Measurements from ENCODE around the gene ZBED4.

ZBED4 gene

GRCh38 chr22:49810363-49811019 is 43.2 kb upstream of the ZBED4 start:
- peaks cover 6% of the 10 kb centered on the region; the same call in 1 of the 2 replicates for H3K4me1 ChIP-seq (ENCODE audit: control insufficient read depth, low read length)
- H3K27ac ChIP-seq (ENCODE audit: low read depth, low read length) = no peak overlapping the region
- H3K4me3 ChIP-seq (ENCODE audit: low read length) = no peak overlapping the region

GRCh38 chr22:49811020-49811791 is 42.4 kb upstream of the ZBED4 start:
- no peaks in the 10 kb centered on the region for H3F3A ChIP-seq (ENCODE audit: control insufficient read depth, insufficient read depth)
- peaks cover 61% of the 10 kb centered on the region for H3K36me3 ChIP-seq (ENCODE audit: control insufficient read depth, low read length)
- H3K4me2 ChIP-seq (ENCODE audit: low read length) = no peak overlapping the region
- TF ChIP-seq EZH2phosphoT487 (IDR thresholded peaks at IDR 0.05; ENCODE audit: borderline replicate concordance, low read length) (no peak), CTCF (IDR thresholded peaks at IDR 0.05; ENCODE audit: low read depth, low read length, poor library complexity, severe bottlenecking) (no peak)
- no peak overlapping the region for H3K4me3 ChIP-seq (ENCODE audit: low read length)
- peaks cover 23% of the 10 kb centered on the region; the same call in 1 of the 2 replicates for H4K20me1 ChIP-seq (ENCODE audit: control insufficient read depth, insufficient read depth, low read depth, low read length)
- no peaks in the 10 kb centered on the region for H3K27me3 ChIP-seq (ENCODE audit: control insufficient read depth, low read length)
- H3K27ac ChIP-seq (ENCODE audit: low read depth, low read length) = no peak overlapping the region
- no peaks in the 10 kb centered on the region for H3K9me3 ChIP-seq (ENCODE audit: control insufficient read depth, insufficient read depth, low read length)
- peaks cover 6% of the 10 kb centered on the region; the same call in 1 of the 2 replicates for H3K4me1 ChIP-seq (ENCODE audit: control insufficient read depth, low read length)
- peaks cover 100% of the 10 kb centered on the region for H3K79me2 ChIP-seq (ENCODE audit: control insufficient read depth, low read length)
- no peaks in the 10 kb centered on the region for H3K9me2 ChIP-seq (replicated peaks; ENCODE audit: control insufficient read depth, low read length)

More at GRCh38 chr22:49810363-49811019, 43.2 kb upstream of the ZBED4 start:
- Histone ChIP-seq H3K36me3 (ENCODE audit: control insufficient read depth, low read length) (peaks cover 57% of the 10 kb centered on the region), H3F3A (ENCODE audit: control insufficient read depth, insufficient read depth) (no peaks in the 10 kb centered on the region), H4K20me1 (ENCODE audit: control insufficient read depth, insufficient read depth, low read depth, low read length) (peaks cover 25% of the 10 kb centered on the region; the same call in 1 of the 2 replicates), H3K79me2 (ENCODE audit: control insufficient read depth, low read length) (peaks cover 100% of the 10 kb centered on the region), H3K27me3 (ENCODE audit: control insufficient read depth, low read length) (no peaks in the 10 kb centered on the region), H3K9me3 (ENCODE audit: control insufficient read depth, insufficient read depth, low read length) (no peaks in the 10 kb centered on the region), H3K4me2 (ENCODE audit: low read length) (no peak overlapping the region), H3K9me2 (replicated peaks; ENCODE audit: control insufficient read depth, low read length) (no peaks in the 10 kb centered on the region)
- no peak for TF ChIP-seq CTCF (IDR thresholded peaks at IDR 0.05; ENCODE audit: low read depth, low read length, poor library complexity, severe bottlenecking)
- TF ChIP-seq EZH2phosphoT487 (IDR thresholded peaks at IDR 0.05; ENCODE audit: borderline replicate concordance, low read length) = no peak

GRCh38 chr22:49812838-49813237 is 40.8 kb upstream of the ZBED4 start:
- Histone ChIP-seq H3F3A (ENCODE audit: control insufficient read depth, insufficient read depth) (no peaks in the 10 kb centered on the region), H4K20me1 (ENCODE audit: control insufficient read depth, insufficient read depth, low read depth, low read length) (peaks cover 20% of the 10 kb centered on the region; the same call in 1 of the 2 replicates), H3K9me2 (replicated peaks; ENCODE audit: control insufficient read depth, low read length) (no peaks in the 10 kb centered on the region), H3K79me2 (ENCODE audit: control insufficient read depth, low read length) (peaks cover 100% of the 10 kb centered on the region), H3K4me3 (ENCODE audit: low read length) (no peak overlapping the region), H3K9me3 (ENCODE audit: control insufficient read depth, insufficient read depth, low read length) (no peaks in the 10 kb centered on the region), H3K36me3 (ENCODE audit: control insufficient read depth, low read length) (peaks cover 67% of the 10 kb centered on the region), H3K4me2 (ENCODE audit: low read length) (no peak overlapping the region), H3K27ac (ENCODE audit: low read depth, low read length) (no peak overlapping the region), H3K27me3 (ENCODE audit: control insufficient read depth, low read length) (no peaks in the 10 kb centered on the region), H3K4me1 (ENCODE audit: control insufficient read depth, low read length) (peaks cover 6% of the 10 kb centered on the region; the same call in 1 of the 2 replicates)
- TF ChIP-seq EZH2phosphoT487 (IDR thresholded peaks at IDR 0.05; ENCODE audit: borderline replicate concordance, low read length) = no peak
- no peak for TF ChIP-seq CTCF (IDR thresholded peaks at IDR 0.05; ENCODE audit: low read depth, low read length, poor library complexity, severe bottlenecking)
